GM19099 (cell line): ENCODE data around the gene TSPEAR.

Source experiments
- POLR2A ChIP-seq: IDR thresholded peaks from 3 replicates; pipeline ENCODE4 v1.6.1; 2011; ENCODE audit warnings: low read depth; ENCODE audit not compliant: insufficient read length; ENCODE audit errors: extremely low read depth

Gene TSPEAR

GRCh38 chr21:44732263-44732662 is 20.9 kb upstream of the TSPEAR start:
- no peak for TF ChIP-seq POLR2A

- TF ChIP-seq POLR2A: no peak
Observed at GRCh38 chr21:44730951-44731579, 19.7 kb upstream of the TSPEAR start.

- no peak for TF ChIP-seq POLR2A
Observed at GRCh38 chr21:44730028-44730395, 18.6 kb upstream of the TSPEAR start.

GRCh38 chr21:44729336-44730027 is 18.1 kb upstream of the TSPEAR start:
- no peak for TF ChIP-seq POLR2A

- no peak for TF ChIP-seq POLR2A
Observed at GRCh38 chr21:44728716-44729115, 17.3 kb upstream of the TSPEAR start.

- TF ChIP-seq POLR2A: no peak
Observed at GRCh38 chr21:44727757-44728156, 16.4 kb upstream of the TSPEAR start.

- TF ChIP-seq POLR2A: no peak
Observed at GRCh38 chr21:44727321-44727720, 15.9 kb upstream of the TSPEAR start.

- no peak for TF ChIP-seq POLR2A
Observed at GRCh38 chr21:44726826-44727225, 15.5 kb upstream of the TSPEAR start.

- no peak for TF ChIP-seq POLR2A
Observed at GRCh38 chr21:44724926-44725325, 13.6 kb upstream of the TSPEAR start.

- no peak for TF ChIP-seq POLR2A
Observed at GRCh38 chr21:44724196-44724595, 12.8 kb upstream of the TSPEAR start.

GRCh38 chr21:44723177-44724131 is 12.1 kb upstream of the TSPEAR start:
- TF ChIP-seq POLR2A: no peak

GRCh38 chr21:44722731-44723130 is 11.4 kb upstream of the TSPEAR start:
- TF ChIP-seq POLR2A: no peak

GRCh38 chr21:44720170-44720569 is 8.8 kb upstream of the TSPEAR start:
- no peak for TF ChIP-seq POLR2A

- TF ChIP-seq POLR2A: no peak
Observed at GRCh38 chr21:44718571-44718970, 7.2 kb upstream of the TSPEAR start.

GRCh38 chr21:44718093-44718492 is 6.7 kb upstream of the TSPEAR start:
- no peak for TF ChIP-seq POLR2A
